Peyer's patch (tissue), 4 donors: ENCODE measurements around the gene CREBL2. TPM values are rescaled to one million over a fixed set of nuclear protein-coding genes. Genes with fewer than 3 reads are reported as not detected.

Source experiments
- DNase-seq, 3 donors: peaks; one replicate each; pipeline ENCODE4 v3.0.0-alpha.2; 2017 to 2019
- H3K27ac ChIP-seq, 4 donors: fragments of 200-600 bp; sonication (generic); one replicate each; pipeline ENCODE4 v1.5.1; 2016 to 2019
- H3K27me3 ChIP-seq, 2 donors: fragments of 200-600 bp; sonication (generic); one replicate each; pipeline ENCODE4 v1.5.1; 2019
- H3K36me3 ChIP-seq, 3 donors: fragments of 200-600 bp; sonication (generic); one replicate each; pipeline ENCODE4 v1.5.1; 2016 to 2019
- H3K4me1 ChIP-seq, 4 donors: fragments of 200-600 bp; sonication (generic); one replicate each; pipeline ENCODE4 v1.5.1; 2016 to 2019
- H3K4me3 ChIP-seq, 4 donors: fragments of 200-600 bp; sonication (generic); 1 replicate in 3 of 4; 2 replicates in 1 of 4; pipeline ENCODE4 v1.5.1; 2016 to 2019; ENCODE audit warnings: mild to moderate bottlenecking in 1 of 4
- H3K9me3 ChIP-seq, 4 donors: fragments of 200-600 bp; sonication (generic); one replicate each; pipeline ENCODE4 v1.5.1; 2016 to 2019; ENCODE audit warnings: mild to moderate bottlenecking in 1 of 4
- CTCF ChIP-seq, 6 experiments: fragments of 450-650 bp in 4 of 6; fragments of 200-600 bp in 2 of 6; sonication (generic) in 1 of 6; IDR thresholded peaks; one replicate each; pipeline ENCODE4 v1.5.1; 2017 to 2019; ENCODE audit warnings: antibody characterized with exemption in 6 of 6, mild to moderate bottlenecking in 3 of 6, moderate library complexity in 1 of 6
- POLR2A ChIP-seq, 2 donors: fragments of 450-650 bp; IDR thresholded peaks; one replicate each; pipeline ENCODE4 v1.5.1; 2017; ENCODE audit warnings: antibody characterized with exemption in 2 of 2, mild to moderate bottlenecking in 2 of 2, moderate library complexity in 2 of 2
- total RNA-seq, 4 donors: library from RNA; depleted of rRNA; stranded (reverse); fragments of >200 nt; gene quantifications; one replicate each; pipeline ENCODE4 v1.1.0, GENCODE V29; 2016

Gene CREBL2
- total RNA-seq, 4 donors from 2014 or later, result 23.1 to 33.0 (median 27.6) TPM

- H3K9me3 ChIP-seq, result no peaks in the 10 kb centered on the region
- no peak for TF ChIP-seq CTCF (IDR thresholded peaks at IDR 0.05)
- no peak for TF ChIP-seq POLR2A (IDR thresholded peaks at IDR 0.05)
- H3K27me3 ChIP-seq, result no peaks in the 10 kb centered on the region
- no peak overlapping the region for H3K27ac ChIP-seq
- no peaks in the 10 kb centered on the region for H3K4me1 ChIP-seq
- no peaks in the 10 kb centered on the region for H3K36me3 ChIP-seq
- no peak overlapping the region for H3K4me3 ChIP-seq
- DNase-seq, result no peak
Measured at GRCh38 chr12:12683136-12683697, 71.5 kb downstream of the CREBL2 start.

GRCh38 chr12:12683725-12684124 lies 72.0 kb downstream of the CREBL2 start:
- TF ChIP-seq POLR2A (IDR thresholded peaks at IDR 0.05) (no peak), CTCF (IDR thresholded peaks at IDR 0.05) (no peak)
- Histone ChIP-seq H3K9me3 (no peaks in the 10 kb centered on the region), H3K27me3 (no peaks in the 10 kb centered on the region), H3K27ac (no peak overlapping the region), H3K4me1 (no peaks in the 10 kb centered on the region), H3K4me3 (no peak overlapping the region), H3K36me3 (no peaks in the 10 kb centered on the region)
- no peak for DNase-seq

GRCh38 chr12:12684375-12685106 lies 72.9 kb downstream of the CREBL2 start:
- DNase-seq, result no peak
- no peaks in the 10 kb centered on the region for H3K27me3 ChIP-seq
- no peaks in the 10 kb centered on the region for H3K9me3 ChIP-seq
- no peak overlapping the region for H3K4me3 ChIP-seq
- no peaks in the 10 kb centered on the region for H3K36me3 ChIP-seq
- no peaks in the 10 kb centered on the region for H3K4me1 ChIP-seq
- H3K27ac ChIP-seq, result no peak overlapping the region
- TF ChIP-seq POLR2A (IDR thresholded peaks at IDR 0.05), result no peak
- TF ChIP-seq CTCF (IDR thresholded peaks at IDR 0.05), result no peak

GRCh38 chr12:12685305-12685704 lies 73.6 kb downstream of the CREBL2 start:
- Histone ChIP-seq H3K4me1 (no peaks in the 10 kb centered on the region), H3K27me3 (no peaks in the 10 kb centered on the region), H3K36me3 (no peaks in the 10 kb centered on the region), H3K9me3 (no peaks in the 10 kb centered on the region), H3K27ac (no peak overlapping the region), H3K4me3 (no peak overlapping the region)
- no peak for DNase-seq
- no peak for TF ChIP-seq POLR2A (IDR thresholded peaks at IDR 0.05)
- no peak for TF ChIP-seq CTCF (IDR thresholded peaks at IDR 0.05)

- Histone ChIP-seq H3K4me1 (peaks cover 0 to 7% (median 0%) of the 10 kb centered on the region in 4 donors), H3K27me3 (no peaks in the 10 kb centered on the region), H3K4me3 (no peak overlapping the region), H3K36me3 (no peaks in the 10 kb centered on the region), H3K27ac (no peak overlapping the region), H3K9me3 (no peaks in the 10 kb centered on the region)
- TF ChIP-seq CTCF (IDR thresholded peaks at IDR 0.05) (no peak), POLR2A (IDR thresholded peaks at IDR 0.05) (no peak)
- DNase-seq, result no peak
Measured at GRCh38 chr12:12686472-12686871, 74.8 kb downstream of the CREBL2 start.
